Measurements from ENCODE around the gene KCNAB3. TPM values are rescaled to one million over a fixed set of nuclear protein-coding genes. Genes with fewer than 3 reads are reported as not detected.

Gene KCNAB3
- polyA plus RNA-seq, 3 donors, result 0.77 to 1.9 (median 1.7) TPM

DNA sequence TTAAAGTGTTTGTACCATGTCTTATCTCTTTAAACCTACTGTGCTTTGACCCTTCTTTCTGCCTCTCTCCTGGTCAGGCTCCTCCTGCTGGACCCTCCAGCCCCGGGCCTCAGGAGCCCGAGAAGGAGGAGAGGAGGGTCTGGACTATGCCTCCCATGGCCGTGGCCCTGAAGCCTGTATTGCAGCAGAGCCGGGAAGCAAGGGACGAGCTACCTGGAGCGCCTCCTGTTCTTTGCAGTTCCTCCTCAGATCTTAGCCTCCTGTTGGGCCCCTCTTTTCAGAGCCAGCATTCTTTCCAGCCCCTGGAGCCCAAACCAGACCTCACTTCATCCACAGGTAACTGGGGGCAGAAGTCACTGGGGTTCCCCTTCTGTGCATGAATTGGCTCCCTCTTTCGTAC, 16.0 kb upstream of the KCNAB3 start:
- 92 to 95% (median 93%) methylated on average over 7 of the region's 7 CpGs for WGBS, 3 donors

DNA sequence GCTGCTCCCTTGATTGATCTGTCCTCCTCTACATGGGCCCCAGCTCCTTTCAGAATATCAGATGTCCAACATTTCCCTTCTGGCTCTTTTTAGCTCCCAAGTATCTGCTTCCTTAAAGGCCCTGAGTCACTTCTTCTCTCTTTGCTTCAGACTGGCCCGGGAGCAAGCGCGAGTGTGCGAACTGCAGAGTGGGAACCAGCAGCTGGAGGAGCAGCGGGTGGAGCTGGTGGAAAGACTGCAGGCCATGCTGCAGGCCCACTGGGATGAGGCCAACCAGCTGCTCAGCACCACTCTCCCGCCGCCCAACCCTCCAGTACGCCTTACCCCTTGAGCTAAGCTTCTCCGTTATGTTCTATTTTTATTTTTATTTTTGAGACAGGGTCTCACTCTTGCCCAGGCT, 14.7 kb upstream of the KCNAB3 start:
- 91 to 93% (median 93%) methylated on average over 9 of the region's 9 CpGs for WGBS, 3 donors

More for the DNA sequence above, 16.0 kb upstream of the KCNAB3 start:
- H3K27ac ChIP-seq (ENCODE audit: low read depth, low read length), result no peak overlapping the region

DNA sequence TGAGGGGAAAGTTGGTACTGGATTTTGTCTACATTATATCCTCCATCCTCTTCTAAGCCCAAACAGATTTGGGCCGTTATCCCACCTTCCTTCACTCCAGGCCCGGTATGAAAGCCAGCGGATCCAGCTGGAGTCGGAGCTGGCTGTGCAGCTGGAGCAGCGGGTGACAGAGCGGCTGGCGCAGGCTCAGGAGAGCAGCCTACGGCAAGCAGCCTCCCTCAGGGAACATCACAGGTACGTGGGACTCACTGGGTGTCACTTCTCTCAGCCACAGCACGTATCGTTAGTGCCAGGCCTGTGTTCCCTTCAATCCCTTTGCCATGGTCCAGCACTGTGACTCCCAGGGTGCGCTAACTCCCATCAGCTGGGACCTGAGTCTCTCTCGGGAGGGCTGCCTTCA, 13.6 kb upstream of the KCNAB3 start:
- H3K27ac ChIP-seq (ENCODE audit: low read depth, low read length), result no peak overlapping the region
- 93 to 97% (median 94%) methylated on average over 13 of the region's 13 CpGs for WGBS, 3 donors

More for the DNA sequence above, 14.7 kb upstream of the KCNAB3 start:
- H3K27ac ChIP-seq (ENCODE audit: low read depth, low read length), result no peak overlapping the region

DNA sequence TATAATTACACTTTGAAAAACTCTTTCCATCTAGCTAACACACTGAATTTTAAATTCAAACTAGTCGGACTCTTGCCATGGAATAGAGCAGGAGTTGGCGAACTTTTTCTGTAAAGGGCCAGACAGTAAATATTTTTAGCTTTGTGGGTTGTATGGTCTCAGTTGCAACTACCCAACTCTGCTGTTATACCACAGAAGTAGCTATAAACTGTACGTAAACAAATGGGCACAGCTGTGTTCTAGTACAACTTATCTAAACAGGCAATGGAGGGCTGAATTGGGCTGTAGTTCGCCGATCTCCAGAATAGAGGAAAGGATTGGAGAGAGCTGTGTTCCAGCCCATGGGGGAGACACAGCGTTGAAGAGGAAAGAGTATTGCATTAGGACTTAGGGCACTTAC, 11.1 kb upstream of the KCNAB3 start:
- WGBS, 3 donors, result 93 to 95% (median 94%) methylated on average over 6 of the region's 6 CpGs

DNA sequence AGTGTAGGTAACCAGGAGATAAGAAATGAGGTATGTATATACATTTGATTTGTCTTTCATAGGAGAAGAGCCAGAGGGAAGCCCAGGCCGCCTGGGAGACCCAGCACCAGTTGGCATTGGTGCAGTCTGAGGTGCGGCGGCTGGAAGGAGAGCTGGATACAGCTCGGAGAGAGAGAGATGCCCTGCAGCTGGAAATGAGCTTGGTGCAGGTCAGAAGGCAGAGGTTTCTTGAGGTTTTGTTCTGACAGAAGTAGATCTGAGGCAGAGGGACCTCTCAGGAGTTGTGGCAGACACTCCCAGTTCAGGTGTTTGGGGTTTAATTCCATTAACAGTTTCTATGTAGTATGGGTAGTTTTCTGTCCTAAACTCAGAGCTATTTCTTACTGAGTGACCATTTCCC, 10.4 kb upstream of the KCNAB3 start:
- no peak overlapping the region for H3K27ac ChIP-seq (ENCODE audit: low read depth, low read length)
- WGBS, 3 donors, result 94 to 100% (median 96%) methylated on average over 4 of the region's 4 CpGs

More for the DNA sequence above, 11.1 kb upstream of the KCNAB3 start:
- no peak overlapping the region for H3K27ac ChIP-seq (ENCODE audit: low read depth, low read length)

DNA sequence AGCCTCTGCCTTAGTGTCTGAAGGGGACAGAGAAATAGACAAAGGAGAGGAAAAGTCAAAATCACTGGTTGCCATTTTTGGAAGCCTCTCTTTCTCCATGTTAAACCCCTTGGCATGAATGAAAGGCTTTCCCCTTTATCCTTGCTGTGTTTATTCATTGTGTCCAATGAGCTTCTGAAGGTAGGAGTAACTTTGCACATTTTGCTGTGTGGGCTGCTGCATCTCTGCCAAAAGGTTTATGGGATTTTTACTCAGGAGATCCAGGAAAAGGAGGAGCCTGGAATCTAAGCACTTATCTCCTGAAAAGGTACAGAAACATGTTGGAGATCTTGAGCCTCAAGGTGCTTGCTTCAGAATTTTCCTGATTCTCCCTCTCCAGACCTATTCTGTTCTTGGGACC, 6.2 kb upstream of the KCNAB3 start:
- H3K27ac ChIP-seq (ENCODE audit: low read depth, low read length), result no peak overlapping the region

DNA sequence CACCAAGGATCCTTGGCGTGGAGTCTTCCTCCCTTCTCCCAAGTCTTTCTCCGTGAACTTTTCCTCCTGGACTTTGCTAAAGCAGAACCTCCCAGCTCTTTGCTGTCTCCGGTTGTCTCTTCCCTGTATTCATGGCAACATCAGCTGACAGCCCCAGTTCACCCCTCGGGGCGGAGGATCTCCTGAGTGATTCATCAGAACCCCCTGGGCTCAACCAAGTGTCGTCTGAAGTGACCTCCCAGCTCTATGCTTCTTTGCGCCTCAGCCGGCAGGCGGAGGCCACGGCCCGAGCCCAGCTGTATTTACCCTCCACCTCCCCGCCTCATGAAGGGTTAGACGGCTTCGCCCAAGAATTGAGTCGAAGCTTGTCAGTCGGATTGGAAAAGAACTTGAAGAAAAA, 3.3 kb upstream of the KCNAB3 start:
- no peak overlapping the region for H3K27ac ChIP-seq (ENCODE audit: low read depth, low read length)
- 9 to 11% (median 10%) methylated on average over 16 of the region's 16 CpGs for WGBS, 3 donors

DNA sequence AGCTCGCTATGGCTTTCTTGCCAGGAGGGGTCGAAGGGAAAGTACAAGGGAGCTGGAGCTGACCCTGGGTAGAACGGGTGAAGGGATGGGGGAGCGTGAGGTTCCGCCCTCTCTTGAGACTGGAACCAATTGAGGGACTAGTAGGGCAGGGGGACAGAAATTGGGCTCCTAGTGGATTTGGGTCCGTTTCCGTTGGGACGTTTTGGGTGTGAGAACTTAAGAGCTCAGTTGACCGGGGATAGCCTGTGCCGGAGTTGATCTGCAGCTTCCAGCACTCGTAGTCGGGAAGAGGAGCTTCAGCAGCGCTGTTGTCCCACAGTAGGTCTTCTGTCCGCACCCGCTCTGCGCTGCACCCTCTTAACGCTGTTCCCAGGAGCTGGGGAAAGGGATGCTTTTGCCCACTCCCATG, 2.8 kb upstream of the KCNAB3 start:
- WGBS, 3 donors, result 0 to 1% (median 0%) methylated on average over 17 of the region's 17 CpGs
- no peak overlapping the region for H3K27ac ChIP-seq (ENCODE audit: low read depth, low read length)

DNA sequence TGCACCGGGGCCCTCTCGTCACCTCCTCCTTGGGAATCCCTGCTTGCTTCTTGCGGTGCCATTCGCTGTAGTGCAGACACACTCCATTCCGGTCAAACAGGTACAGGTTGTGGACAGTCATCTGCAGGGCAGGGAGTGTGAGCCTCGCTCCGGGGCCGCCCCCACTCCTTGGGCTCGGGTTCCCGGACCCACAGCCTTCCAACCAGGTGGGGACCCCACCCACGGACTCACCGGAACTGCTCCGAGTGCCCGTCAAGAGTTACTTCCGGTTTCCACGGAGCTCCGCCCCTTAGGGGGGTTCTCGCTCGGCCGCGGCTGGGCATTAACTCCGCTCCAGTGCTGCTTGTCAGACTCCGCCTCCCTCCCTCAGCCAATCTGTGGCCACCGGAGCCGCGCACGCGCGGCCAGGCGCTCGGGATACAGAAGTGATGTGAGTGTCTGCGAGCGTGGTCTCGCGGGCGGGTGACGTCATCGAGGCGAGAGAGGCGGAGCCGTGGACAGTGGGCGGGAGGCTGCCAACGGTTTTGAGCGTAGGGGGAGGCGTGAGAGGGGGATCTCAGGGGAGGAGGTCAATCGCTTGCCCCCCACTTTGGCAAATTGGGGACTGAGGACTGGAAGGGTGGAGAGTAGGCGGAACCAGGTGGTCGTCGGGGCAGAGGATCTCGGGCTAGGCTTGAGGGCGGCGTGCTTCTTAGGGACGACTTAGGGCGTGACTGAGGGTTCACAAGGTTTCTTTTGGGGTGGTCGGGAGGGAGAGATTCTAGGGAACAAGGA, 2.2 kb upstream of the KCNAB3 start, which contains the start of the genes CNTROB and TRAPPC1:
TSS of gene CNTROB (plus strand) at position 498 of the 774 bp plus-strand sequence. CDS start 874 bp downstream, outside the sequence.
TSS of gene TRAPPC1 (minus strand) at position 238 of the 774 bp plus-strand sequence. CDS start at position 121, 117 bp downstream.
- WGBS, 3 donors, result 0 to 1% (median 0%) methylated on average over 55 of the region's 55 CpGs

DNA sequence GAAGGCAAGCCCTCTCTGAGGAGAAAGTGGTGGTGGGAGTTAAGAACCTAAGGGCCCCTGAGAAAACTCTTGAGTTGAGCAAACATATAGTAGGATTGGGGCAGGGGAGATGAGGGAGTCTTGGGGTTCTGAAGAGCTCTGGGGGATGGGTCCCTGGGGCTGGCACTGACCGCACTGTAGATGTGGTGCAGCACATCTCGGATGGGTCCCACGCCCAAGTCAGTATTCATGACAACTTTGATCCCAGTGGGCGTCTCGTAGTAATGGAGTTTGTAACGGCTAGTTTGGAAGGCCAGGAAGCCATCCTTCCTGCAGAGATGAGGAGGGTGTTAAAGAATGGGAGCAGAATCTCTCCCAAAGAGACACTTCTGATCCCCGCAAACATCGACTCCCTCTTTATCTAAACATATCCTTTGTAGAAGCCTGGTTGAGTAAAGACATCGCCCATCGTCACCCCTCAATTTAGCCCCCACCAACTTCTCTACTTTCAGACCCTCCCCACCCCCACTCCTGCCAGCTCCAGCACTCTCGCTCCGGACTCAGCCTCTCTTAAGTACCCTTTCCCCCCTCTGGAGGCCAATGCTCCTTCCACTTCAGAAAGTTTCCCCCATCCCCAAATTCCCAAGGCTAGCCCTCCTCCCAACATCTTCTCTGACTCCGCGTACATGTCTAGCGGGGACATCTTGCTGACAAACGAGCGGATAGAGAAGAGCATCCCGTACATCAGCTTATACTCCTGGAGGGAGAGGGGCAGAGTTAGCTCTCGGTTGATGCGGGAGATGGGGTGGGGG, 1.4 kb upstream of the KCNAB3 start:
- 41 to 43% (median 42%) methylated on average over 20 of the region's 20 CpGs for WGBS, 3 donors
- no peak overlapping the region for H3K27ac ChIP-seq (ENCODE audit: low read depth, low read length)

More for the DNA sequence above, 2.2 kb upstream of the KCNAB3 start, which contains the start of the genes CNTROB and TRAPPC1:
- H3K27ac ChIP-seq (ENCODE audit: low read depth, low read length), result no peak within 1 kb of the TSS

DNA sequence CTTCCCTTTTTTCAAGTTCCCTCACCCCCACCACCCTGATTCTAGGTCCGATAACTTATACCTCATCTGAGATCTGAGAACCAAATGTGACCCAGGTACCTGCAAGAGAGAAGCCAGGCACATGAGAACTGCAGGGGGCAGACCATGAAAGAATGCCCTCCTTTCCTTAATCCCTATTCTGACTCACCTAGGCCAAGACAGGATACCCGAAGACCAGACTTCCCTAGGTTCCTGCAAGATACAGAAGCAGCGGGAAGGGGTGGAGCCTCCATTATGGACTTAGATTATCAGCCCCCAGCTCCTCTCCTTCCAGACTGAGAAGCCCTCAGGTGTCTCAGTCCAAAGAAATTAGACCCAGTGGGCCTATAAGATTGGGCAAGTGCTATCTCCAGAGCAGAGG, 2.1 kb downstream of the KCNAB3 start:
- no peak overlapping the region for H3K27ac ChIP-seq (ENCODE audit: low read depth, low read length)
- 82 to 91% (median 89%) methylated on average over 3 of the region's 3 CpGs for WGBS, 3 donors

DNA sequence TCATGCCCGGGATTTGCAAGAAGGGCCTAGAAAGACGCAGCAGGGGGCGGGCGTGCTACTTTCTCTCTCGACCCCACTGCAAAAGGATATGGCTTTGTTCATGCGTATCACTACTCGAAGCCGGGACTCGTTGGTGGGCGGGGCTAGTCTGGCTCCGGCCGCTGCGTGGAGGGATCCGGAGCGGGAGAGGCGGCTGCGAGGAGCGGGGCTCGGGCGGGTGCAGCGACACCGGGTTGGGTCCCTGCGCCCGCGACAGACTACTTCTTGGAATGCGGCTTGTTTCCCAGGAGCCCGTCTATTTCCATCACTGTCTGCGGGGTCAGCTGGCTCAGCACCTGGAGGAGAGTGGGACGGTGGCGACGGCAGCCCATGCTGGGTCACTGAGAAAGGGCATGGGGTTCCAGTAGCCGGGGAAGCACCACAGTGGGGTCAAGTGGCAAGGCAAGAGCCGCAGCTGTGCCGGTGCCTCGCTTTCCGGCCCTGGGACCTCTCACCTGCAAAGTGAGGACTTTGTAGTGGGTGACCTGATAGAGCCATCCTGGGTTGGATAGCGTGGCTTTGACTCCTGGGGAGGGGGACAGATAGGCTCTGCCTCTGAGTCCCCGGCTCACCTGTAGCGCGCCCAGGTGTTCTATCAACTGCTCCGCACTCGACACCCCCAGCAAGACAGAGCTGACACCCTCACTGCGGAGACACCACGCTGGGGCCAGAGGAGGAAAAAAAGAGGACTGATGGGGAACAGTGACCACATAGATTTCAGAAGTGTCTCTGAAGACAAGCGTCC, 6.6 kb downstream of the KCNAB3 start:
- 19 to 24% (median 20%) methylated on average over 37 to 45 of the region's 45 CpGs for WGBS, 3 donors
- H3K27ac ChIP-seq (ENCODE audit: low read depth, low read length), result no peak overlapping the region

DNA sequence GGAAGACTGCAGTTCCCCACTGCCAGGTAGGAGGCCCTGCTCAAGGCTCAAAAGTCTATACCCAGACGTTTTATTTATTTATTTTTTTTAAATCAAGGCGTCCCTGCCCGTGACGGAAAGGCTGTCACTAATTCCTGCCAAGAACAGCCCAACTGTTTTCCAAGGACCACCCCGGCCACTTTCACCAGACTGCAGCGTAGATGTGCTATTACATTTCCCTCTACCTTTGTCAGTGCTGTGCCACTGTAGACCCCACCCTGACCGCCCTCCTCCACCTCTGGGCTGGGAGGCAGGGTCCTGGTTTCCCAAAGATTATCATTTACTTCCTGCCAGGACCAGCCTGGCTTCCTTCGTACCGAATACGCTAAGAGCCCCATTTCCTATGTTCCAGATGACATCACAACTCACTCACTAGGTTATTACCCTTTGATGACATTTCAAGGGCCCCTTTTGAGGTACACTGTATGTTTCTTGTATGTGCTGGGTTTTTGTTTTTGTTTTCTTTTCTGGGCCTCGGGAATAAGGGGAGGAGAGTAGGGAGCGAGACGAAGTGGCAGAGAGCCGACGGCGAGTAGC, 7.3 kb downstream of the KCNAB3 start:
- WGBS, 3 donors, result 28 to 33% (median 31%) methylated on average over 16 of the region's 16 CpGs
- no peak overlapping the region for H3K27ac ChIP-seq (ENCODE audit: low read depth, low read length)

DNA sequence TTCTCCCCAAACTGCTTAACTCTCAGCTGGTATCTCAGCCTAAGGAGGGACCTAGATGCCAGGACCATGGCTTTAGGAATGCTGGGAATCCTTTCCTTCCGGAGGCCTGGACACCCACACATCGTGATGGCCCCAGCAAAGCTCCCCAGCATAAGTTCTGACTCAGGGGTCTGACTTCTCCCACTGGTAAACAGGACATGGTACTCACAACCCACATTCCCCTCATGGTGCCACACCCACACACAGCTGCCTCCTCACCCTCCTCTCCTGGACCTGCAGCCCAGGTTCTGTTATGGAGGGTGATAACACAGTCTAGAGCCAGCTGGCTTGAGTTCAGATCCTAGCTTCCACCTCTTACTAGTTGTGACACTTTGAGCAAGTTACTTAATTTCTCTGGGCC, 12.8 kb downstream of the KCNAB3 start:
- H3K27ac ChIP-seq (ENCODE audit: low read depth, low read length), result no peak overlapping the region
- WGBS, 3 donors, result 61 to 88% (median 68%) methylated on average over 2 of the region's 2 CpGs

DNA sequence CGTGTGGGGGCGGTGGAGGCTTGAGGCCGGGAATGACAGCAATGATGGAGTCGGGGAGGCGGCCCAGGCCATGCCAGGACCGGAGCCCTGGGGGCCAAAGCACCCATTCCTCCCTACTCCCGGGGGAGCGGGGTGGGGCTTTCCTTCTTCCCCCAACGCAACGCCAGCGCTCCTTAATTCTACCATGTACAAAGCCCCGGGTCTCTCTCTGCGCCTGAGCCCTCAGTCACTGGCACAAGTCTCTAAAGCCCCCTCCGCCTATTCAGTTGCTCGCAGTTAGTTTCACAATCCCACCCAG, 13.3 kb downstream of the KCNAB3 start:
- WGBS, 3 donors, result 30 to 40% (median 38%) methylated on average over 14 to 15 of the region's 15 CpGs
- H3K27ac ChIP-seq (ENCODE audit: low read depth, low read length), result peak overlapping the region; percentile 23

DNA sequence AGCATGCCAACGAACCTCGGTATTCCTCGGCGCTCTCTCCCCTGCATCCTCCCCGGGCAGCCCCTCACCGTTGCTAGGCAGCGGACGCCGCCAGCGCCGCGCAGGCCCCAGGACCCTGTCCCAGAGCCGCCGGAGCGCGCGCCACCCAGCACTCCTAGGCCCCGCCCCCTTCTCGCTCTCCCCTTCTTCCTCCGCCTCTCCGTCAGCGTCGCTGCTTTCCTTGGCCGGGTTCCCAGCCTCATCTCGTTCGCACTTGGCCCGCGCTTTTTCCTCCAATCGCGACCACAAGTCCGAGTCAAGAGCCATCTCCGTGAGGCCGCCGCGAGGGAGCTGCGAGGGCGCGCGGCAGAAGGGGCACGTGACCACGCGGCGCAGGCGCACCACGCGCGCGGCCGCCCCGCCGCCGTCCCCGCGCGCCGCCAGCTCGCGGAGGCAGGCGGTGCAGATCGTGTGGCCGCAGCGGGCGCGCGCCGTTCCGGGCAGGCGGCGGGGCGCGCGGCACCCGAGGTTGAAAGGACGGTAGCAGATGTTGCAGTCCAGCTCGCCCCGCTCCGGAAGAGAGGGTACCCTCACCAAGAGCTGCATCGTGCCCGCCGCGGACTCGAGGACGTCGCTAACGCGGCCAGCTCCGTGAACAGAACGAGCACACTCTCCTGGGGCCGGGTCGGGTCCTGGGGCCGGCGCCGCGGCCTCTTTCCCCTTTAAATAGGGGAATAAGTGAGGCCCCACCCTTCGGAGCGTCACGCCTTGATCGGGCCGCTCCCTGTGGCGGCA, 13.9 kb downstream of the KCNAB3 start, which contains the start of gene RNF227:
TSS of gene RNF227 (minus strand) at position 679 of the 774 bp plus-strand sequence. CDS start at position 585, 94 bp downstream.
- 0 to 1% (median 0%) methylated on average over 95 to 100 of the region's 100 CpGs for WGBS, 3 donors
- peak within 1 kb of the TSS; percentile 39 for H3K27ac ChIP-seq (ENCODE audit: low read depth, low read length)

DNA sequence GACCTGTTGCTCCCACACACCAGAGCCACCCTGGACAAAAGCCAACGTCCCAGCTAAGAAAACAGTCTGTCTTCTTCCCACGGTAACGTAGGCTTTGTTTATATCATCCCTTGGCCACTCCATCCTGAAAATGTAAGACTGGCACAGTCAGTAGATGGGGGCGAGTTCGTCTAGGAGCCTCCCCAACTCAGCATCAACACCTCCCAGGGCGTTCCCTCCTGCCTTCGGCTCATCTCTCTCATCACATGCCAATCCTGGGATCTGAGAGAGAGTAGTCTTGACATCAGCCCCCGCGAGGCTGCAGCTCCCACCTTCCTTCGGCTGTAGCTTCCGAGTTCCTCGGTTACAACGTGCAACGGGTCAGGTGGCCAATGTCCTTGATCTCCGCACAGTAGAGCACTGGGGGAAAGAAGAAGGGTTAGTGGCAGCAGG, 14.5 kb downstream of the KCNAB3 start:
- peak overlapping the region; percentile 39 for H3K27ac ChIP-seq (ENCODE audit: low read depth, low read length)
- 2 to 3% (median 3%) methylated on average over 15 of the region's 15 CpGs for WGBS, 3 donors

Data from adipose tissue (tissue), 3 donors.